Measurements from ENCODE around the gene TMEM39A.

DNA sequence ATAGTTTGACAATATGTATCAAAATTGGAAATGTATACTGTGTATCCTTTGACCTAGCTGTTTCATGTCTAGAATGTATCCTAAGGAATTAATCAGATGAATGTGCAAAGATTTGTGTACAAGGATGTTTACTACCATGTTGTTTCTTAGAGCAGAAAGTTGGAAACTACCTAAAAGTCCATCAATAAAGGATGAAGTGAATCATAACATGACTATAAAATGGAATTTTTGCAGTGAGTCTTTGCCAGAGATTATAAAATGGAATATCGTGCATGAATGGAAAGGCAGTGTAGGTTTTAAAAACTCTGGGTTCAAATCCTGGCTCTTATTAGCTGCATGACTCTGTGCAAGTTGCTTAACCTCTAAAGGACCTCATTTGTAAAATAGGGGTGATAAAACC, 19.7 kb upstream of the TMEM39A start:
- TF ChIP-seq, protein P1, sequence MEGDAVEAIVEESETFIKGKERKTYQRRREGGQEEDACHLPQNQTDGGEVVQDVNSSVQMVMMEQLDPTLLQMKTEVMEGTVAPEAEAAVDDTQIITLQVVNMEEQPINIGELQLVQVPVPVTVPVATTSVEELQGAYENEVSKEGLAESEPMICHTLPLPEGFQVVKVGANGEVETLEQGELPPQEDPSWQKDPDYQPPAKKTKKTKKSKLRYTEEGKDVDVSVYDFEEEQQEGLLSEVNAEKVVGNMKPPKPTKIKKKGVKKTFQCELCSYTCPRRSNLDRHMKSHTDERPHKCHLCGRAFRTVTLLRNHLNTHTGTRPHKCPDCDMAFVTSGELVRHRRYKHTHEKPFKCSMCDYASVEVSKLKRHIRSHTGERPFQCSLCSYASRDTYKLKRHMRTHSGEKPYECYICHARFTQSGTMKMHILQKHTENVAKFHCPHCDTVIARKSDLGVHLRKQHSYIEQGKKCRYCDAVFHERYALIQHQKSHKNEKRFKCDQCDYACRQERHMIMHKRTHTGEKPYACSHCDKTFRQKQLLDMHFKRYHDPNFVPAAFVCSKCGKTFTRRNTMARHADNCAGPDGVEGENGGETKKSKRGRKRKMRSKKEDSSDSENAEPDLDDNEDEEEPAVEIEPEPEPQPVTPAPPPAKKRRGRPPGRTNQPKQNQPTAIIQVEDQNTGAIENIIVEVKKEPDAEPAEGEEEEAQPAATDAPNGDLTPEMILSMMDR (conservative IDR thresholded peaks at IDR 0.05), result no peak
- TF ChIP-seq EZH2 (IDR thresholded peaks at IDR 0.05; ENCODE audit: low read depth), result no peak

All from PC-9 (cell line).